ENCODE results near the gene ITGBL1. TPM values are rescaled to one million over a fixed set of nuclear protein-coding genes. Genes with fewer than 3 reads are reported as not detected.

The ITGBL1 gene
- total and polyA plus RNA-seq, 2 donors (not counting 3 experiments of a cell fraction or from before 2014, with no cell fraction given): 4.6 to 8.8 TPM

DNA sequence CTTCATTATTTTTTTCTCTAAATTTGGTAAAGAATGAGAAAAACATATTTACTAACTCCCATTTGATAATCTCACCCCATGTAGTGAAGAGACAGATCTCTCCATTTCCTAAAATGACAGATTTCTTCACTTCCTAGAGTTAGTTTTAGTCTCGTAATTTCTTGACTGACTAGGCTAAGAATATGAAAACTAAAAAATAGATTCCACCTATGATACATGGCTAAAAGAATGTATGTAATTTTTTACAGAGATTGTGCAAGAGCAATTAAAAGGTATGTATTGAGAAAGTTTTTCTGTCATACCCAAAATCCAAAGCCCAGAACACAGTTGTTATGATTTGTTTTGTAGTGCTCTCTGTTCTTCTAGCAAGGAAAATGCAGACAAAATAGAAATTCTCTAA is 45.7 kb upstream of the ITGBL1 start:
- intact Hi-C loops (cut with micrococcal nuclease): no loop called here

More for the DNA sequence above, 45.7 kb upstream of the ITGBL1 start:
- H3K9me3 ChIP-seq (replicated peaks; ENCODE audit: control insufficient read depth, insufficient read depth, low read length): no peaks in the 10 kb centered on the region
- BruUV-seq (replicated peaks): no TSS peak
- dilution Hi-C loops (cut with MboI; ENCODE audit: extremely low pct_ligation_motif_present, low sequenced_read_pairs): no loop called here
- no peaks in the 10 kb centered on the region for H3K79me2 ChIP-seq (ENCODE audit: control insufficient read depth, insufficient read depth, low read length)
- no peak overlapping the region for H3K27ac ChIP-seq (ENCODE audit: insufficient read depth, low read depth, low read length)
- ChIA-PET CTCF (no interaction called here), POLR2A (no interaction called here)
- FAIRE-seq (no peak), DNase-seq (ENCODE audit: low read depth, low spot score) (no peak)
- no peaks in the 10 kb centered on the region for H3K36me3 ChIP-seq (ENCODE audit: control insufficient read depth in 2 of 2, extremely low read depth in 1 of 2, insufficient read depth in 2 of 2, low read length in 2 of 2)
- H3K27me3 ChIP-seq (ENCODE audit: control insufficient read depth in 2 of 2, insufficient read depth in 2 of 2, low read length in 2 of 2): no peaks in the 10 kb centered on the region
- H3K4me1 ChIP-seq (ENCODE audit: control insufficient read depth, extremely low read depth, insufficient read depth, low read length): no peaks in the 10 kb centered on the region
- H3K4me2 ChIP-seq (ENCODE audit: insufficient read depth, low read length): no peak overlapping the region
- H3K9ac ChIP-seq (replicated peaks; ENCODE audit: extremely low read depth, insufficient read depth, low read length): no peak overlapping the region
- TF ChIP-seq EZH2 (IDR thresholded peaks at IDR 0.05; ENCODE audit: borderline replicate concordance, low read depth, low read length, severe bottlenecking) (no peak), POLR2A (IDR thresholded peaks at IDR 0.05; ENCODE audit: low read depth, low read length) (no peak), POLR2AphosphoS5 (IDR thresholded peaks at IDR 0.05; ENCODE audit: insufficient read depth, low read depth, low read length) (no peak), JUN (IDR thresholded peaks at IDR 0.05; ENCODE audit: borderline replicate concordance, insufficient read depth, insufficient read length, low read depth) (no peak), MYC (IDR thresholded peaks at IDR 0.05; ENCODE audit: low read depth, low read length) (no peak), GATA2 (IDR thresholded peaks at IDR 0.05; ENCODE audit: insufficient read depth, insufficient read length, low read depth, low read length) (no peak), FOS (IDR thresholded peaks at IDR 0.05; ENCODE audit: borderline replicate concordance, insufficient read depth, low read length) (no peak)
- TF ChIP-seq, protein P1, sequence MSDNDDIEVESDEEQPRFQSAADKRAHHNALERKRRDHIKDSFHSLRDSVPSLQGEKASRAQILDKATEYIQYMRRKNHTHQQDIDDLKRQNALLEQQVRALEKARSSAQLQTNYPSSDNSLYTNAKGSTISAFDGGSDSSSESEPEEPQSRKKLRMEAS (IDR thresholded peaks at IDR 0.05; ENCODE audit: insufficient read depth, insufficient read length): no peak
- TF ChIP-seq, protein P2, sequence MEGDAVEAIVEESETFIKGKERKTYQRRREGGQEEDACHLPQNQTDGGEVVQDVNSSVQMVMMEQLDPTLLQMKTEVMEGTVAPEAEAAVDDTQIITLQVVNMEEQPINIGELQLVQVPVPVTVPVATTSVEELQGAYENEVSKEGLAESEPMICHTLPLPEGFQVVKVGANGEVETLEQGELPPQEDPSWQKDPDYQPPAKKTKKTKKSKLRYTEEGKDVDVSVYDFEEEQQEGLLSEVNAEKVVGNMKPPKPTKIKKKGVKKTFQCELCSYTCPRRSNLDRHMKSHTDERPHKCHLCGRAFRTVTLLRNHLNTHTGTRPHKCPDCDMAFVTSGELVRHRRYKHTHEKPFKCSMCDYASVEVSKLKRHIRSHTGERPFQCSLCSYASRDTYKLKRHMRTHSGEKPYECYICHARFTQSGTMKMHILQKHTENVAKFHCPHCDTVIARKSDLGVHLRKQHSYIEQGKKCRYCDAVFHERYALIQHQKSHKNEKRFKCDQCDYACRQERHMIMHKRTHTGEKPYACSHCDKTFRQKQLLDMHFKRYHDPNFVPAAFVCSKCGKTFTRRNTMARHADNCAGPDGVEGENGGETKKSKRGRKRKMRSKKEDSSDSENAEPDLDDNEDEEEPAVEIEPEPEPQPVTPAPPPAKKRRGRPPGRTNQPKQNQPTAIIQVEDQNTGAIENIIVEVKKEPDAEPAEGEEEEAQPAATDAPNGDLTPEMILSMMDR (IDR thresholded peaks at IDR 0.05; ENCODE audit: extremely low read depth in 1 of 2, insufficient read depth in 1 of 2, low read depth in 1 of 2, low read length in 2 of 2): no peak
- no peak overlapping the region for H2AFZ ChIP-seq (ENCODE audit: low read depth, low read length)
- H3K9me1 ChIP-seq (replicated peaks; ENCODE audit: control insufficient read depth, extremely low read depth, insufficient read depth, low read length): no peaks in the 10 kb centered on the region
- no peaks in the 10 kb centered on the region for H4K20me1 ChIP-seq (replicated peaks; ENCODE audit: control insufficient read depth, extremely low read depth, insufficient read depth, low read length)
- H3K4me3 ChIP-seq (replicated peaks in 1 of 3; ENCODE audit: insufficient read depth in 1 of 3, low read depth in 1 of 3, low read length in 3 of 3): no peak overlapping the region

All from endothelial cell of umbilical vein (primary cell).